MM.1S (cell line): ENCODE data around the gene ANKS4B.

ENCODE experiments used
- DNase-seq: peaks from one replicate; pipeline ENCODE4 v3.0.0-alpha.2; 2015
- H2AFZ ChIP-seq: fragments of 300-600 bp; sonication (generic); 2 replicates; pipeline ENCODE4 v1.6.0; 2016; ENCODE audit warnings: antibody characterized with exemption, low read length
- H3F3A ChIP-seq: fragments of 300-600 bp; sonication (generic); 2 replicates; pipeline ENCODE4 v1.6.1; 2016; ENCODE audit warnings: mild to moderate bottlenecking, antibody characterized with exemption, low read length, moderate library complexity, mixed read lengths; ENCODE audit not compliant: insufficient read depth
- H3K27ac ChIP-seq: fragments of 300-600 bp; sonication (generic); 2 replicates; pipeline ENCODE4 v1.5.1; 2016; ENCODE audit warnings: mild to moderate bottlenecking, low read length
- H3K27me3 ChIP-seq: fragments of 300-600 bp; sonication (generic); replicated peaks from 2 replicates; pipeline ENCODE4 v1.6.0; 2016; ENCODE audit warnings: low read length; ENCODE audit not compliant: insufficient read depth
- H3K36me3 ChIP-seq: fragments of 300-600 bp; sonication (generic); replicated peaks from 2 replicates; pipeline ENCODE4 v1.6.1; 2016; ENCODE audit warnings: mild to moderate bottlenecking, low read length, mixed read lengths; ENCODE audit not compliant: insufficient read depth
- H3K4me1 ChIP-seq: fragments of 300-600 bp; sonication (generic); 2 replicates; pipeline ENCODE4 v1.6.1; 2016; ENCODE audit warnings: low read length, mixed read lengths
- H3K4me2 ChIP-seq: fragments of 300-600 bp; sonication (generic); 2 replicates; pipeline ENCODE4 v1.6.0; 2016; ENCODE audit warnings: low read depth, low read length
- H3K4me3 ChIP-seq: fragments of 300-600 bp; sonication (generic); 2 replicates; pipeline ENCODE4 v1.5.1; 2016; ENCODE audit warnings: low read length, mixed read lengths
- H3K79me2 ChIP-seq: fragments of 300-600 bp; sonication (generic); 2 replicates; pipeline ENCODE4 v1.6.1; 2016; ENCODE audit warnings: mixed run types, low read length, mixed read lengths
- H3K9ac ChIP-seq: fragments of 300-600 bp; sonication (generic); 2 replicates; pipeline ENCODE4 v1.6.1; 2016; ENCODE audit warnings: low read length, mixed read lengths
- H3K9me2 ChIP-seq: fragments of 300-600 bp; sonication (generic); replicated peaks from 2 replicates; pipeline ENCODE4 v1.6.1; 2016; ENCODE audit warnings: mild to moderate bottlenecking, low read length, mixed read lengths; ENCODE audit not compliant: insufficient read depth
- H3K9me3 ChIP-seq: fragments of 300-600 bp; sonication (generic); replicated peaks from 2 replicates; pipeline ENCODE4 v1.6.1; 2016; ENCODE audit warnings: mild to moderate bottlenecking, low read length, mixed read lengths; ENCODE audit not compliant: insufficient read depth
- H4K20me1 ChIP-seq: fragments of 300-600 bp; sonication (generic); 2 replicates; pipeline ENCODE4 v1.6.1; 2016; ENCODE audit warnings: mild to moderate bottlenecking, low read length, moderate library complexity, mixed read lengths; ENCODE audit not compliant: insufficient read depth
- CTCF ChIP-seq: fragments of 300-600 bp; sonication (generic); IDR thresholded peaks from 2 replicates; pipeline ENCODE4 v1.5.1; 2016; ENCODE audit warnings: antibody characterized with exemption, low read length, mixed read lengths
- EZH2 ChIP-seq: fragments of 300-600 bp; sonication (generic); optimal IDR thresholded peaks from 2 replicates; pipeline ENCODE3; 2017; ENCODE audit warnings: low read depth, mild to moderate bottlenecking, antibody characterized with exemption, low read length, mixed read lengths
- EZH2phosphoT487 ChIP-seq: fragments of 300-600 bp; sonication (generic); IDR thresholded peaks from 2 replicates; pipeline ENCODE4 v1.6.1; 2018; ENCODE audit warnings: antibody characterized with exemption, low read length

The ANKS4B gene

DNA sequence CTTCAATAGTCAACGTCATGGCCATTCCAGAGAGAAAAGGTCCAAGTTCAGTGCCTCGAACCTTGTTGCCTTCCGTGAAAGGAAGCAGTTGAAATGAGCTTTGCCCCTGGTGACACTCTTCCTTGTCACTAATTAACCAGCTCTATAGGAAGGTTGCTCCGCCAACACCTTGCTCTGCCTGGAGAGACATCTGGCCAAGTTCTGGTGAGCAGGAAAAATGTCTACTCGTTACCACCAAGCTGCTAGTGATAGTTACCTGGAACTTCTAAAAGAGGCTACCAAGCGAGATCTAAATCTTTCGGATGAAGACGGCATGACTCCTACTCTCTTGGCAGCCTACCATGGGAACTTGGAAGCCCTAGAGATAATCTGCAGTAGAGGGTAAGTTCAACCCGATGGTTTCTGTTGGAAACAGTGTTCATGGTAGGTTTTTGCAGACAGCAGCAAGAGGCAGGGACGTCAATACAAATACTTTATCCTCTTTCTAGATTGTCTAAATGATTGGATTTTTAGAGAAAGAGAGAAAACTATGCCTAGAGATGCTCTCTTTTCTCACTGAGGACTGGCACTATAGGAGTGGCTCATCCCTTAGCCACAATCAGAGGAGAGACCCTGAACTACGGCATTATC, at the start of gene ANKS4B:
Gene ANKS4B, plus strand, starts transcription at position 179 of the 630 bp plus-strand sequence. Its CDS starts 39 bp downstream, at position 218.
- H2AFZ ChIP-seq = no peak within 1 kb of the TSS
- H3K4me2 ChIP-seq = no peak within 1 kb of the TSS
- no peaks in the 10 kb centered on the region for H3K27me3 ChIP-seq

DNA sequence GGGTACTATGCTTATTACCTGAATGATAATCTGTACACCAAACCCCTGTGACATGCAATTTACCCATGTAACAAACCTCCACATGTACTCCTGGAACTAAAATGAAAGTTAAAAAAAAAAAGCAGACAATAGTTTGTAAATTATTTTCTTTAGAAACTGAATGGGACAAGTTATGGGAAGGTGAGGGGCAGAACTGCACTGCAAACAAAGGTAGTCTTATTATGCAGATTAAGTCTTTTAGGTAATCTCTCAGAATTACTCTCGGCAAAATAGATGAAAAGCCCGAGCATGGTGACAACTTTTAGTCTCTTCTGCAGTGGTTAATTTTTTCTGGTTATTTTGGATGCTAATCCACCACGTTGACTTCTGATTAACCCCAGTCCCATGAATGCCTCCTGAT, 49.5 kb upstream of the ANKS4B start:
- DNase-seq = no peak
- Histone ChIP-seq H3K79me2 (no peaks in the 10 kb centered on the region), H3K36me3 (no peaks in the 10 kb centered on the region), H3K4me1 (no peaks in the 10 kb centered on the region), H2AFZ (no peak overlapping the region), H3K27ac (no peak overlapping the region), H3K4me2 (no peak overlapping the region), H3K27me3 (no peaks in the 10 kb centered on the region), H3K4me3 (no peak overlapping the region), H3K9me3 (no peaks in the 10 kb centered on the region), H3F3A (no peaks in the 10 kb centered on the region), H4K20me1 (no peaks in the 10 kb centered on the region), H3K9me2 (no peaks in the 10 kb centered on the region), H3K9ac (no peak overlapping the region)
- no peak for TF ChIP-seq EZH2phosphoT487
- no peak for TF ChIP-seq EZH2
- no peak for TF ChIP-seq CTCF

More for the DNA sequence above, at the start of gene ANKS4B:
- H3K9ac ChIP-seq = no peak within 1 kb of the TSS
- TF ChIP-seq EZH2 = no peak
- no peak for TF ChIP-seq EZH2phosphoT487
- no peak for TF ChIP-seq CTCF
- no peak for DNase-seq
- no peak within 1 kb of the TSS for H3K4me3 ChIP-seq
- H3K27ac ChIP-seq = no peak within 1 kb of the TSS
- H4K20me1 ChIP-seq = no peaks in the 10 kb centered on the region
- no peaks in the 10 kb centered on the region for H3F3A ChIP-seq
- no peaks in the 10 kb centered on the region for H3K9me3 ChIP-seq
- H3K79me2 ChIP-seq = no peaks in the 10 kb centered on the region
- no peaks in the 10 kb centered on the region for H3K36me3 ChIP-seq
- H3K4me1 ChIP-seq = no peaks in the 10 kb centered on the region
- H3K9me2 ChIP-seq = no peaks in the 10 kb centered on the region

DNA sequence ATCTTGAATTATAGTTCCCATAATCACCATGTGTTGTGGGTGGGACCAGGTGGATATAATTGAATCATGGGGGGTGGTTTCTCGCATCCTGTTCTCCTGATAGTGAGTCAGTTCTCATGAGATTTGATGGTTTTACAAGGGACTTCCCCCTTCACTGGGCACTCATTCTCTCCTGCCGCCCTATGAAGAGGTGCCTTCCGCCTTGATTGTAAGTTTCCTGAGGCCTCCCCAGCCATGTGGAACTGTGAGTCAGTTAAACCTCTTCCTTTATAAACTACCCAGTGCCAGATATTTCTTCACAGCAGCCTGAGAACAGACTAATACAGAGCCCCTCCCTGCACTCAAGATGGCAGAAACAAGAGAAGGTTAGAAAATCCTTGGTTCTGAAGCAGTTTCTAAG, 48.7 kb upstream of the ANKS4B start:
- H3K4me2 ChIP-seq = no peak overlapping the region
- no peak for DNase-seq

More for the DNA sequence above, 48.7 kb upstream of the ANKS4B start:
- Histone ChIP-seq H3K36me3 (no peaks in the 10 kb centered on the region), H3K27me3 (no peaks in the 10 kb centered on the region), H2AFZ (no peak overlapping the region), H3K27ac (no peak overlapping the region), H3K9me2 (no peaks in the 10 kb centered on the region), H3K79me2 (no peaks in the 10 kb centered on the region), H3K9me3 (no peaks in the 10 kb centered on the region), H3K4me3 (no peak overlapping the region), H3F3A (no peaks in the 10 kb centered on the region), H3K4me1 (no peaks in the 10 kb centered on the region), H4K20me1 (no peaks in the 10 kb centered on the region), H3K9ac (no peak overlapping the region)
- TF ChIP-seq CTCF = no peak
